Measurements from ENCODE around the gene BARHL1. TPM values are rescaled to one million over a fixed set of nuclear protein-coding genes. Genes with fewer than 3 reads are reported as not detected.

BARHL1 gene
- total and polyA plus RNA-seq, 4 donors: not detected

DNA sequence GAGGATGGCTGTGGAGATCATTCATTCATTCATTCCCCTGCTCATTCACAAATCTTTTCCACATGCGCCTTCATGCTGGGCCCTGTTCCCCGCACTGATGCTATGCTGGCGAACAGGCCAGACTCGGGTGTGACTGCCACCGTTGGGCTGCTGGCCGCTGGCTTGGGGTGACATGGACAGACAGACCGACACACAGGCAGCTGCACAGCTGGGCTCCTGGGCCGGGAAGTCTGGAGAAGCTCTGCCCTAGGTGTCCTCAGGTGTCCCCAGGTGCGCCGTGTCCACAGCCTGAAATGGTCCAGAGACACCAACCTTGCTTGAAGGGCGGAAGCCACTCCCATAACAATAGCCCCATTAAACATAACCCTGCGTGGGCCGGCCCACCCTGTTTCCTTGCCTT is 35.0 kb upstream of the BARHL1 start:
- no peak for DNase-seq
- WGBS, 2 donors: 86 to 93% methylated on average over 11 to 13 of the region's 13 CpGs

GRCh38 chr9:132547976-132548730 is 34.3 kb upstream of the BARHL1 start:
- H3K9ac ChIP-seq (ENCODE audit: insufficient read depth in 1 of 2, low read length in 2 of 2): no peak overlapping the region
- H3K27me3 ChIP-seq (ENCODE audit: control insufficient read depth in 3 of 3, insufficient read depth in 3 of 3, low read length in 2 of 3): no peaks in the 10 kb centered on the region
- ATAC-seq (ENCODE audit: insufficient read depth, low FRiP score) (no peak), DNase-seq (no peak)
- no peak overlapping the region for H3K4me3 ChIP-seq
- no peaks in the 10 kb centered on the region for H3K36me3 ChIP-seq (ENCODE audit: control insufficient read depth in 4 of 4, insufficient read depth in 4 of 4, low read length in 4 of 4)
- peaks cover 0 to 13% (median 2%) of the 10 kb centered on the region in 5 donors for H3K4me1 ChIP-seq (ENCODE audit: control insufficient read depth in 5 of 5, insufficient read depth in 5 of 5, low read length in 5 of 5)
- 76 to 86% methylated on average over 21 of the region's 21 CpGs for WGBS, 2 donors
- TF ChIP-seq, protein P1, sequence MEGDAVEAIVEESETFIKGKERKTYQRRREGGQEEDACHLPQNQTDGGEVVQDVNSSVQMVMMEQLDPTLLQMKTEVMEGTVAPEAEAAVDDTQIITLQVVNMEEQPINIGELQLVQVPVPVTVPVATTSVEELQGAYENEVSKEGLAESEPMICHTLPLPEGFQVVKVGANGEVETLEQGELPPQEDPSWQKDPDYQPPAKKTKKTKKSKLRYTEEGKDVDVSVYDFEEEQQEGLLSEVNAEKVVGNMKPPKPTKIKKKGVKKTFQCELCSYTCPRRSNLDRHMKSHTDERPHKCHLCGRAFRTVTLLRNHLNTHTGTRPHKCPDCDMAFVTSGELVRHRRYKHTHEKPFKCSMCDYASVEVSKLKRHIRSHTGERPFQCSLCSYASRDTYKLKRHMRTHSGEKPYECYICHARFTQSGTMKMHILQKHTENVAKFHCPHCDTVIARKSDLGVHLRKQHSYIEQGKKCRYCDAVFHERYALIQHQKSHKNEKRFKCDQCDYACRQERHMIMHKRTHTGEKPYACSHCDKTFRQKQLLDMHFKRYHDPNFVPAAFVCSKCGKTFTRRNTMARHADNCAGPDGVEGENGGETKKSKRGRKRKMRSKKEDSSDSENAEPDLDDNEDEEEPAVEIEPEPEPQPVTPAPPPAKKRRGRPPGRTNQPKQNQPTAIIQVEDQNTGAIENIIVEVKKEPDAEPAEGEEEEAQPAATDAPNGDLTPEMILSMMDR (IDR thresholded peaks at IDR 0.05; ENCODE audit: control extremely low read depth, extremely low read depth): no peak
- peaks cover 0 to 9% (median 0%) of the 10 kb centered on the region in 4 donors for H3K9me3 ChIP-seq (ENCODE audit: control insufficient read depth in 4 of 4, insufficient read depth in 3 of 4, low read length in 3 of 4)
- no peak overlapping the region for H3K27ac ChIP-seq (ENCODE audit: low read depth in 1 of 2, low read length in 1 of 2)

More for the DNA sequence above, 35.0 kb upstream of the BARHL1 start:
- Histone ChIP-seq H3K9ac (ENCODE audit: insufficient read depth in 1 of 2, low read length in 2 of 2) (no peak overlapping the region), H3K36me3 (ENCODE audit: control insufficient read depth in 4 of 4, insufficient read depth in 4 of 4, low read length in 4 of 4) (no peaks in the 10 kb centered on the region), H3K4me3 (no peak overlapping the region), H3K9me3 (ENCODE audit: control insufficient read depth in 4 of 4, insufficient read depth in 3 of 4, low read length in 3 of 4) (peaks cover 0 to 6% (median 0%) of the 10 kb centered on the region in 4 donors), H3K27ac (ENCODE audit: low read depth in 1 of 2, low read length in 1 of 2) (no peak overlapping the region), H3K27me3 (ENCODE audit: control insufficient read depth in 3 of 3, insufficient read depth in 3 of 3, low read length in 2 of 3) (no peaks in the 10 kb centered on the region), H3K4me1 (ENCODE audit: control insufficient read depth in 5 of 5, insufficient read depth in 5 of 5, low read length in 5 of 5) (peaks cover 0 to 13% (median 2%) of the 10 kb centered on the region in 5 donors)
- no peak for ATAC-seq (ENCODE audit: insufficient read depth, low FRiP score)
- TF ChIP-seq, protein P1 (IDR thresholded peaks at IDR 0.05; ENCODE audit: control extremely low read depth, extremely low read depth): no peak

DNA sequence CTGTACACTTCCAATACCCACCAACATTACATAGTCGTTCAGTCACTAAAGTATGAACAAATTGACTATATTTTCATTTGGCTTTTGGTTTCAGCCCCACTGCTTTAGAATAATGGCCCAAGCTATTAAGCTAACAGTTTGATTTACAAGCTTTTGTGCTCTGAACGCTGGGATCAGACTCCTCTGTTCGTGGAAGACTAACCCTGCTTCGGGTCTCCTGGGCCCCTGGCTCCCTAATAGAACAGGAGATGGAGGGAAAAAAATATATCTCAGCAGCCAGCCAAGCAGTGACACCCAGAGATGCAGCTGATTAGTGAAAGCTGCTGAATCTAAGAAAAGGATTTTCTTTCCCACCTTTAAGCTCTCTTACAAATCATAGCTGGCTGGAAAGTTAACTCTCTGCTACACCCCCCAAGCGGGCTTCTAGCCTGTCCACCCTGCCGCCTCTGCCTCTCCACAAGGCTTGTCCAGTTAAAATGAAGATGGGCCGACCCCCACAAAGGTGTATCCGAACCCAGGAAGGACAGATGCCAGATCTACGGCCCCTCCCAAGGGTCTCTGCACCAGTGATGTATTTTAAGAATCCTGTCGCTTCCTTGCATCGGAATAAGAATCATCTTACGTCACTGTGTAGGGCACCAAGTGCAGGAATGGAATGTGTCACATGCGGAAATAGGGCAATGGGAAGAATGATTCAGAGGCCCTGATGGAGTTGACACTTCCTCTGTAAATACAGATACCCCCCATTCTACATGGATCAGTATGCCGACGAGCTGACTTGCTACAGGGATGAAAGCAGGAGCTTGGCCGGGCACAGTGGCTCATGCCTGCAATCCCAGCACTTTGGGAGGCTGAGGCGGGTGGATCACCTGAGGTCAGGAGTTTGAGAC is 33.4 kb upstream of the BARHL1 start:
- Histone ChIP-seq H3K27ac (ENCODE audit: low read depth in 1 of 2, low read length in 1 of 2) (no peak overlapping the region), H3K36me3 (ENCODE audit: control insufficient read depth in 4 of 4, insufficient read depth in 4 of 4, low read length in 4 of 4) (no peaks in the 10 kb centered on the region), H3K27me3 (ENCODE audit: control insufficient read depth in 3 of 3, insufficient read depth in 3 of 3, low read length in 2 of 3) (peaks cover 0 to 3% (median 0%) of the 10 kb centered on the region in 3 donors), H3K9me3 (ENCODE audit: control insufficient read depth in 4 of 4, insufficient read depth in 3 of 4, low read length in 3 of 4) (peaks cover 0 to 9% (median 0%) of the 10 kb centered on the region in 4 donors), H3K4me3 (no peak overlapping the region), H3K4me1 (ENCODE audit: control insufficient read depth in 5 of 5, insufficient read depth in 5 of 5, low read length in 5 of 5) (peaks cover 0 to 13% (median 2%) of the 10 kb centered on the region in 5 donors), H3K9ac (ENCODE audit: insufficient read depth in 1 of 2, low read length in 2 of 2) (no peak overlapping the region)
- WGBS, 2 donors: 57 to 70% methylated on average over 17 of the region's 17 CpGs
- DNase-seq: peak in 2 of 3 donors; percentile 29
- TF ChIP-seq, protein P1 (IDR thresholded peaks at IDR 0.05; ENCODE audit: control extremely low read depth, extremely low read depth): no peak
- ATAC-seq (ENCODE audit: insufficient read depth, low FRiP score): no peak
